ENCODE measurements around the gene EDAR. TPM values are rescaled to one million over a fixed set of nuclear protein-coding genes. Genes with fewer than 3 reads are reported as not detected.

The EDAR gene
- total and polyA plus RNA-seq, 2 of the 8 experiments (the other 6 are each of a cell fraction or from before 2014, with no cell fraction given), result not detected

DNA sequence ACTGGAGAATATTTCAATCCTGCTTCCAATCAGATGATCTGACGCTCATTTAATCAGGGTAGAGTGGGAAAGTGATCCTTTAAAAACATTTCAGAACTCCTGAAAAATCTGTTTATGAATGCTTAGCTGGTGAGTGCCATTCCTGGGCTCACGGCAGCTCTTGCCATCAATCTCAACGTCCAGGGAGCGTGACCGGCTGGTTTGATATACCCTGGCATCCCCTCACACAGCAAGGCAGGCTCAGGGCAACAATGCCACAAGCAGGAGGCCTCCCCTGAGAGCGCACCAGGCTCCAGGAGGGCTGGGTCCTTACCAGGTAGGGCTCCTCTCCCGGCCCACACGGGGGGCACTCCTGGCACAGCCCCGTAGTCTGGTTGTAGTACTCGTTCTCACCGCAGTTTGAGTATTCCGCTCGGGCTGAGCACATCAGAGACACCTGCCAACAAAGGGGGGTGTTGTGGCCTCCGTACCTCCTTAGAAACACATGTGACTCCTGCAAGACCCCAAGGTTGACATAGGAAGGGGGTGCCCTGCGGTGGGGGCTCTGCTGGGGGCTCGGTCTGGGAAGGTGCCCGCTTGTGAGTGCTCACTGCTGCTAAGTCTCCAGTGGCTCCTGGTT, 59.1 kb downstream of the EDAR start:
- Histone ChIP-seq H3K23me2 (ENCODE audit: low read depth, low read length) (no peaks in the 10 kb centered on the region), H3K56ac (replicated peaks; ENCODE audit: insufficient read length, low read depth, low read length) (no peak overlapping the region), H2BK5ac (ENCODE audit: low read depth, low read length) (no peak overlapping the region), H3K4me1 (replicated peaks in 1 of 4; ENCODE audit: control insufficient read depth in 3 of 4, insufficient read depth in 4 of 4, low read length in 3 of 4) (peaks cover 0 to 13% (median 4%) of the 10 kb centered on the region in 4 experiments), H2BK12ac (ENCODE audit: low read depth, low read length) (no peak overlapping the region), H3K9ac (replicated peaks in 1 of 4; ENCODE audit: extremely low read depth in 1 of 4, low read depth in 3 of 4, low read length in 3 of 4) (no peak overlapping the region), H3K4me2 (ENCODE audit: insufficient read depth in 1 of 2, low read depth in 2 of 2, low read length in 2 of 2) (no peak overlapping the region), H4K8ac (ENCODE audit: extremely low read depth, insufficient read depth, low read length) (no peak overlapping the region), H2AFZ (ENCODE audit: low read length) (no peak overlapping the region), H3K18ac (ENCODE audit: extremely low read depth, low read length) (no peak overlapping the region), H3K23ac (ENCODE audit: insufficient read length) (no peak overlapping the region), H3K14ac (ENCODE audit: insufficient read length) (no peak overlapping the region), H2BK15ac (ENCODE audit: low read length) (no peak overlapping the region), H3K79me2 (ENCODE audit: control insufficient read depth in 1 of 2, insufficient read depth in 2 of 2, low read length in 2 of 2) (no peaks in the 10 kb centered on the region), H3K9me3 (ENCODE audit: insufficient read depth in 2 of 2, low read depth in 1 of 2, low read length in 1 of 2) (no peaks in the 10 kb centered on the region), H3K79me1 (ENCODE audit: low read depth, low read length) (no peaks in the 10 kb centered on the region), H2BK20ac (ENCODE audit: low read length) (no peak overlapping the region), H2BK120ac (replicated peaks; ENCODE audit: low read depth, low read length) (no peak overlapping the region), H3K27me3 (replicated peaks in 1 of 4; ENCODE audit: control insufficient read depth in 3 of 4, extremely low read depth in 1 of 4, insufficient read depth in 3 of 4, low read length in 3 of 4) (no peaks in the 10 kb centered on the region), H3K4ac (replicated peaks; ENCODE audit: insufficient read length, low read depth, low read length) (no peak overlapping the region), H4K91ac (replicated peaks; ENCODE audit: insufficient read length, low read length) (no peak overlapping the region), H3K27ac (ENCODE audit: low read depth, low read length) (no peak overlapping the region), H3K4me3 (ENCODE audit: extremely low read depth in 1 of 4, insufficient read depth in 2 of 4, low read depth in 3 of 4, low read length in 4 of 4) (no peak overlapping the region), H4K20me1 (replicated peaks in 1 of 2; ENCODE audit: control insufficient read depth in 1 of 2, insufficient read depth in 2 of 2, low read length in 2 of 2) (no peaks in the 10 kb centered on the region), H2AK5ac (ENCODE audit: low read depth, low read length) (no peak overlapping the region), H4K5ac (ENCODE audit: insufficient read length, low read depth, low read length) (no peak overlapping the region), H3K36me3 (ENCODE audit: control insufficient read depth in 2 of 4, insufficient read depth in 4 of 4, low read length in 3 of 4) (no peaks in the 10 kb centered on the region)
- ChIA-PET CTCF (ENCODE audit: partially characterized antibody) (interaction anchor here (0.7 to 4.0 kb wide), 13 partner anchors 11 to 120 kb away, joined by 3 to 38 read pairs (median 5); no protein-coding TSS in a partner anchor), POLR2A (ENCODE audit: partially characterized antibody) (no interaction called here)
- DNase-seq (ENCODE audit: low read depth in 1 of 2, low spot score in 2 of 2) (no peak), FAIRE-seq (no peak)
- WGBS, 2 experiments (ENCODE audit: extremely low coverage in 1 of 2, insufficient coverage in 1 of 2, insufficient read length in 1 of 2, insufficient replicate concordance in 2 of 2, low coverage in 1 of 2, low lambda C conversion rate in 2 of 2, missing lambda C conversion rate in 1 of 2), result 88% methylated on average over 15 of the region's 17 CpGs; no CpG with 5 or more reads in 1 of the 2 experiments
- TF ChIP-seq BACH1 (IDR thresholded peaks at IDR 0.05; ENCODE audit: low read length) (no peak), SRF (IDR thresholded peaks at IDR 0.05; ENCODE audit: low read depth, low read length) (no peak), SP2 (IDR thresholded peaks at IDR 0.05; ENCODE audit: low read length) (no peak), MAFK (IDR thresholded peaks at IDR 0.05; ENCODE audit: low read depth, low read length) (no peak), CHD2 (IDR thresholded peaks at IDR 0.05; ENCODE audit: low read length) (no peak), CREB1 (IDR thresholded peaks at IDR 0.05) (no peak), KDM4A (IDR thresholded peaks at IDR 0.05; ENCODE audit: low read depth, low read length, severe bottlenecking) (no peak), CTBP2 (IDR thresholded peaks at IDR 0.05; ENCODE audit: borderline replicate concordance, insufficient read depth, insufficient read length, low read length) (no peak), SUZ12 (IDR thresholded peaks at IDR 0.05; ENCODE audit: low read length) (no peak), CEBPB (IDR thresholded peaks at IDR 0.05; ENCODE audit: low read depth, low read length) (no peak), RBBP5 (IDR thresholded peaks at IDR 0.05; ENCODE audit: borderline replicate concordance, low read depth, low read length) (no peak), GTF2F1 (IDR thresholded peaks at IDR 0.05; ENCODE audit: borderline replicate concordance, low read depth, low read length) (no peak), RNF2 (IDR thresholded peaks at IDR 0.05; ENCODE audit: borderline replicate concordance, low read depth, low read length, missing control alignments, poor library complexity, severe bottlenecking) (no peak), SP1 (IDR thresholded peaks at IDR 0.05; ENCODE audit: low read depth, low read length) (no peak), POLR2A (IDR thresholded peaks at IDR 0.05; ENCODE audit: control extremely low read depth in 1 of 2, low read depth in 2 of 2, low read length in 2 of 2) (no peak)

All from H1 (cell line).